SKM-1 treated with dmso at 0.1 percent for 144 hours (cell line): ENCODE results near the gene CRIP2.

ENCODE experiments used
- DNase-seq: peaks from one replicate; lab custom pipeline; 2025; ENCODE audit not compliant: unreplicated experiment; lab: John Stamatoyannopoulos, UW

CRIP2 gene

DNA sequence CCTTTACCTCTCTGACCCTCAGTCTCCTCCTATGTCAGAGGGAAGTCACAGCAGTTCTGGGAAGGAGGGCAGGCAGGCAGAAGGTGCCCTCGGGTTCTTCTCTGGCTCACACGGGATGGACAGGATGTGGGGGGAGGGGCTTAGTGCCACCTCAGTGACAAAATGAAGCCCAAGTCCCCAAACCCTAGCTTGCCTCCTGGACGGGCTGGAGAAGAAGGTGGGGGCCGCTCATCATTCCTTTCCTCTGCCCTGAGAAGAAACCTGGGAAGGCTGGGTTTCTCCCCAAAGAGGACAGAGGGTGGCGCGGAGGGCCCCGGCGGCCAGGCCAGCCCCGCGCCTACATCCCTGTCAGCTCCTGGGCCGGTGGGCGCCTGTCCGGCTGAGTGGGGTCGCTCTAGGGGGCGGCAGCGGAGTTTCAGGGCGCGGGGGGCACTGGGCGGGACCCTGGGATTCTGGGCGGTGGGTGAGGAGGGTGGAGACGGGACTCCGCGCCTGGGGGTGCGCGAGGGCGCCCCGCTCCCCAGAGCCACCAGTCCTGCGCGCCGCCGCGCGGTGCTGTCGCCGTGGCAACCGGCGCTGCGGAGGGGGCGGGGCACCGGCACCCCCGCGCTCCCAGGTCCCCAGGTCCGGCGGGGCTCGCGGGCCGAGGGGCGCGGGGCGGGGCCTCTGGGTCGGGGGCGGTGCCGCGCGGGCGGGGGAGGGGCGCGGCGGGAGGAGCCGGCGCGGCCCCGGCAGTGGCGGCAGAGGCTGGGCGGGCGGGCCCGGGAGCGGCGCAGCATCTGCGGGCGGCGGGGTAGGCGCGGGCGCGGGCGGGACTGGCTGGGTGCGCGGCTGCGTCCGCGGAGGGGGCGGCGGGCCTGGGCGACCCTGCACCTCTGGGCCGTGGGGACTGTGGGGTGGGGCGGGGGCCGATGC, 51.5 kb downstream of the CRIP2 start, which contains the start of gene TMEM121:
TSS of gene TMEM121 (plus strand) at position 723 of the 915 bp plus-strand sequence. CDS start 2,252 bp downstream, outside the sequence.
- no peak for DNase-seq

DNA sequence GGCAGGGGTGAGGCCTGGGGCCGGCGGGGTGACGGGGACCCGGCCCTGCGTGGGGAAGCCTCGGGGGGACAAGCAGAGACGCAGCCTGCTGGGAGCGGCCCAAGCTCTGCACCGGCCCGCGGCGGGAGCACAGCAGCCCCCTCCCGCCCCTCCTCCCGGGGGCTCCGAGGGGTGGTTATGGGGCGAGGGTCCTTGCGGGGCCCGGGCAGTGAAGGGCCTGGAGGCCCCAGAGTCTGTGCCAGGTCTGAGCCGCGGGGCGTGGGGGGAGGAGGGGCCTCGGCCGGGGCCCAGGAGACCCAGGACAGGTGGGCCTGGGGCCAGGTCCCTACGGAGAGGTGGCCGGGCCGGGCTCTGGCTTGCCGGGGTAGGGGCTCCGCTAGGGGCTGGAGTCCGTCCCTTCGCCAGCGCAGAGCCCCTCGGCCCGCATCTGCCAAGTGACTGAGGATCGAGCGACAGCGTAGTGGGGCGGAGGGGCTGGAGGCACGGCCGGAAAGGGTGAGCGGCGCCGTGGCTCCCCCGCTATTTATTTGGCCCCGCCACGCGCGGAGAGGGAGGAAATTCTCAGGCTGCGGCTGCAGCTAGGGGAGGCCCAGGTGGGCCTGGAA, 52.3 kb downstream of the CRIP2 start:
- DNase-seq, result no peak

DNA sequence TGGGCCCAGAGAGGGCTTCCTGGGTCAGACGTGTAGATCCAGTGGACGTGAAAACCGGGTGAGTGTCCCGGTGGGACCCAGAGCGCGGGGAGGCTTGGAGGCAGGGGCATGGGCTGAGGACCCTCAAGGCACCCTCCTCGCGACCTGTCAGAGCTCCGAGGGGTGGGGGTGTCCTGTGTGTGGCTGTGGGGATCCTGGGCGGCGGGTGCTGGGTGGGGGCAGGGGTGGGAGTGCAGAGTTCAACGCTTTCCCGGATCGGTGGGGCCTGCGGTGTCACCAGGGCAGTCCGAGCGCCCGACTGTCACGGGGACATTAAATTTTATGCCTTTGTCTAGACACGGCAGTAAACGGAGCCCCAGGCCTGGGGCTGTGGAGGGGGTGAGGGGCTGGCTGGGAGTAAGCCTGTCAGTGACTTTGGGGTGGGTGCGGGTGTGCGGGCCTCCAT, 52.8 kb downstream of the CRIP2 start:
- DNase-seq, result no peak

DNA sequence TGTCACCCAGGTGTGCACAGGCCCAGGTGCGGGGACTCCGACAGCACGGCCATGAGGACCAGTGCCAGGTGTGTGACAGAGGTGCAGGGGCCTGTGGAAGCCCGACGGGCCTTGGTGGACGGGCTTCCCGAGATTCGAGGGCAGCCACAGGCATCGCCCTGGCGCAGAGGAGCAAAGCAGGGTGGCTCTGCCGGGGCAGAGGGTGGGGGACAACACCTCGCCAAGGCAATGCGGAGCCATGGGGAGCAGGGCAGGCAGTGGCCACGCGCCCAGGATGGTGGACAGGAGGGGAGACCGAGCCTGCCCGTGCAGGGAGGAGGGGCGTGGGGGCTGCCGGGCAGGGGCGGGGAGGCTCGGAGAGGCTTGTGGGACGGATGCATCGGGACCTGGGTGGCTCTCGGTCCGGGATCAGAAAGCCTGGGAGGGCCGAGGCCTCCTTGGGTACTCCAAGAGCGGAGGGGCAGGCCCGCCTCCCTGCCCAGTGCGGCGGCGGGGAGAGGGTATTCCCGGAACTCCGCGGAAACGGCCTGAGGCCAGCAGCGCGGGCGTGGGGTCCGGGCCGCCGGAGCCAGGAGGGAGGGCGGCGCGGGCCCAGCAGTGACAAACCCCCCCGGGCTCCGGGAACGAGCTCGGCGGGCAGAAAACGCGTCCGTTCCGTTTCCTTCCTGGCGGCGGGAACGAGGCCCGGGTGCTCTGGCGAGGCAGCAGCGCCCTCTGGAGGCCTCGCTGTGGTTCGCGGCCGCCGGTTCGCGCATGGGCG, 53.4 kb downstream of the CRIP2 start:
- DNase-seq, result peak; percentile 15

DNA sequence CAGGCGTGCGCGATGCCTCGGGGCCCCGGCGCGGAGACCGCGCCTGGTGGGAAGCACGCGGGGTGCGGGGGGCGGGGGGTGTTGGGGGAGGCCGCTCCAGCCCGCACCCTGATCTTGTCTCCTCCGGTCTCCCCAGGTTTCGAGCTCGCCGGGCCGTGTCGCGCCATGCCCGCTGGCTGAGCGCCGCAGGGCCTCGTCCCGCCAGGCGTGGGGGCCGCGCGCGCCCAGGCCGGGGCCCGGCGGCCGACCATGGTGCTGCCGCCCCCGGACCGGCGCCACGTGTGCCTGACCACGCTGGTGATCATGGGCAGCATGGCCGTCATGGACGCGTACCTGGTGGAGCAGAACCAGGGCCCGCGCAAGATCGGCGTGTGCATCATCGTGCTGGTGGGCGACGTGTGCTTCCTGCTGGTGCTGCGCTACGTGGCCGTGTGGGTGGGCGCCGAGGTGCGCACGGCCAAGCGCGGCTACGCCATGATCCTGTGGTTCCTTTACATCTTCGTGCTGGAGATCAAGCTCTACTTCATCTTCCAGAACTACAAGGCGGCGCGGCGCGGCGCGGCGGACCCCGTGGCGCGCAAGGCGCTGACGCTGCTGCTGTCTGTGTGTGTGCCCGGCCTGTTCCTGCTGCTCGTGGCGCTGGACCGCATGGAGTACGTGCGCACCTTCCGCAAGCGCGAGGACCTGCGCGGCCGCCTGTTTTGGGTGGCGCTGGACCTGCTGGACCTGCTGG, 54.1 kb downstream of the CRIP2 start:
- DNase-seq, result no peak

DNA sequence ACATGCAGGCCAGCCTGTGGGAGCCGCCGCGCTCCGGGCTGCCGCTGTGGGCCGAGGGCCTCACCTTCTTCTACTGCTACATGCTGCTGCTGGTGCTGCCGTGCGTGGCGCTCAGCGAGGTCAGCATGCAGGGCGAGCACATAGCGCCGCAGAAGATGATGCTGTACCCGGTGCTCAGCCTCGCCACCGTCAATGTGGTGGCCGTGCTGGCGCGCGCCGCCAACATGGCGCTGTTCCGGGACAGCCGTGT, 54.6 kb downstream of the CRIP2 start:
- no peak for DNase-seq
